GM19328 (cell line): ENCODE data around the gene TTLL6.

Experiments
- ATAC-seq: cut with Tn5 transposase; IDR thresholded peaks from one replicate; pipeline ENCODE4 v1.9.1; 2021; ENCODE audit warnings: mild to moderate bottlenecking, moderate library complexity; ENCODE audit not compliant: unreplicated experiment

The TTLL6 gene

DNA sequence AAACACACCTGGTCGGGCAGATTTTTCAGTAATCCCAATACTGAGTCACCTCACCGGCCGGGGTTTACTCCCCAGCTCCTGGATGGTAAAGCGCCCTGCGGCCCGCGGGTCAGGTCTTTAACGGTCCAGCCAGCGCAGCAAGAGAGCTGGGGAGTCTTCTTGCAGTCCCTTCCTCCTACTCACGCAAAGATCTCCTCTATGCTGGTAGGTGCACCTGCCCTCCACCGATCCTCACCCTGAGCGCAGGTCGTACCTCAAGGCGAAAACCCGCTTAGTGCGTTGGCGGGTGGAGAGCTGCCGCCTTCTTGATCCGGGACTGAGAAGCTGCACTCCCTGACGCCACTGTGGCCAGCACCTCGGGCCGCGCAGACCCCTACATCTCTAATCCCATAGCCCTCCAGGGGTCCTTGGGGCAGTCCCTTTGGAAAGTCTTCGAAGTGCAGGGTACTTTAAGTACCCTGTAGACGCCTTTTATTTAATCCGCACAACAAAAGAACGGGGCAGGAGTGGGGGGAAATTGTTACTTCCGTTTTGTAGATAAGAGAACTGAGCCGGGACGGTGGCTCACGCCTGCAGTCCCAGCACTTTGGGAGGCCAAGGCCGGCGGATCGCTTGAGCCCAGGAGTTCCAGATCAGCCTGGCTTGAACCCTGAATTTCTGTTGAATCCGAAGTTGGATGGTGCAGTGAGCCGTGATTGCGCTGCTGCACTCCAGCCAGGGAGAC lies 78.1 kb downstream of the TTLL6 start:
- no peak for ATAC-seq

DNA sequence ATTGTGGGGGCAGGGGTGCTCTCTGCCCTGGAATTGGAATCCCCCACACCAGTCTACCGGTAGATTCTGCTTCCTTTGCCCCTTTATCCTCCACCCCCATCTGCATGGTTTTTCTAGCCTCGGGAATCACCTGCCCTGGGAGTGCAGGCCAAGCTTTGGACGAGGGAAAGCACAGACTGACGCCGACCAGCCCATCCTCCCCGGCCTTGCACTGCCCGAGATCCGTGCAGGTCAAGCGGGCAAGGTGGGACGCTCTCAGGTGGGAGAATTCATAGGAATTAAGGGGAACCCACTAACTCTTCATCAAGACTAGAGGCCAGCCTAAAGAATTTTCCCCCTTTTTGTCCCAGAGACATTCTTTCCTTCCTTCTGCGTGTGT lies 78.6 kb downstream of the TTLL6 start:
- ATAC-seq = no peak

DNA sequence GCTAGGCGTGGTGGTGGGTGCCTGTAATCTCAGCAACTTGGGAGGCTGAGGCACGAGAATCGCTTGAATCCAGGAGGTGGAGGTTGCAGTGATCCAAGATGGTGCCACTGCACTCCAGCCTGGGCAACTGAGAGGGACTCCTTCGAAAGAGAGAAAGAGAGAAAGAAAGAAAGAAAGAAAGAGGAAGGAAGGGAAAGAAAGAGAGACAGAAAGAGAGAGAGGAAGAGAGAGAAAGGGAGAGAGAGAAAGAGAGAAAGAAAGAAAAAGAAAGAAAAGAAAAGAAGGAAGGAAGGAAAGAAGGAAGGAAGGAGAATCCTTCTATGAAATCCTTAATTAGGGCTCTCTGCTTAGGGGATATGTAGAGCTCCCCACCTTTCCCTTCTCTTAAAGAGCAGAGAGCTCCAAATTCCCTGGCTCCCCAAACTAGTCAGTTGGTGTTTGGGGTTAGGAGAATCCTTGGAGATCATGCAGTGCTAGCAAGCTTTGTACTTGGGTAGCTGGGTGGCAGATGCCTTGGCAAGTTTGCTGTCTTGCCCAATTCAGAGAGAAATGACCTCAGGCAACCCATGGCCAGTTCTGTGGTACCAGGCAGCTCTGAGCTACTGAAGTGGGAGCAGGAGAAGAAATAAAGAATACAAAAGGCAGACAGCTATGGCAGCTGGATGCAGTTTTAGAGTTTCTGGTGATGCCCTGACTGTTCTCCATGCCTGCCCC lies 79.5 kb downstream of the TTLL6 start:
- ATAC-seq = no peak

DNA sequence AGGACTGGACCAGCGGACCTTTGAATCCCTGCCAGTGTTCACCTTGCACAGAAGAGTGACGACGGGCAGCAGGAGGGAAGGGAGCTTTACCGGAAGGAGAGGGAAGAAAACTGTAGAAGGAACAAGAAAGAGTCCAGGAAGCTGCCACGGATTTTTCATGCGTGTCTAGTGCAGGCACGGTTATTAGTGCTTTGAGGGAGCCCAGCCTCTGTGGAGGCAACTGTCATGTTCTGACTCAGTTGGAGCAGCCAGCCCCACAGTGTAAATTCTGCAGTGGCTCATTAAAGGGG lies 82.0 kb downstream of the TTLL6 start:
- no peak for ATAC-seq

DNA sequence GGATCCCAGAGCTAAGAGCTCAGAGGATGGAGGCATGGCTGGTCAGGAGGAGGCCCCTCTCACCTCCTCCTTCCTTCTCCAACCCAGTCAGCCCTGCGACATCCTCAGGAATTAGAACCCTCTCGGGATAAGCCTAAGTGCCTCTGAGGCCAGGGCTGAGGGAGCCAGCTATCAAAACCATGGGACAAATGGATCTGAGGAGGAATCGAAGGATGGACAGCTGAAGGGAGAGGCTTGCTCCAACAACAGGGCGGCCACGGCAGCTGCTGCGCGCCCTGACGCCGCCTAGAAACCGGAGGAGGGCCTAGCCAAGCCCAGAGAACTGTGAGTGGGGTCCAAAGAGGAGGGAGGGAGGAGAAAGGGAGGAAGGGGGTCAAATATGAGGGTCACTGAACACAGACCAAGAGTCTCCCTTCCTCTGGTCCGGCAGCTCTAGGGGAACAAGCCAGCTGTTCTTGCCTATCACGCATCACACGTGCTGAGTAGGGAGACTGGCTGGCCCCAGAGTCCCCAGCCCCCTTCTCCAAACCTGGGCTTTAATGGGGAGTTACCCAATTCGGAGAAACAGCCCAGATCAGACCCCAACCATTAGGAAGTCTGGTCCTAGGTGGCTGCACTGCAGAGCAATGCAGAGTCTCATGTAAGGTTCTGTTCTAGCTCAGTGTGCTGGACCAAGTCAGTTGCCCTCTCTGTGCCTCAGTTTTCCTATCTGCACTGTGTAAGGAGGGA lies 82.5 kb downstream of the TTLL6 start:
- ATAC-seq = no peak

DNA sequence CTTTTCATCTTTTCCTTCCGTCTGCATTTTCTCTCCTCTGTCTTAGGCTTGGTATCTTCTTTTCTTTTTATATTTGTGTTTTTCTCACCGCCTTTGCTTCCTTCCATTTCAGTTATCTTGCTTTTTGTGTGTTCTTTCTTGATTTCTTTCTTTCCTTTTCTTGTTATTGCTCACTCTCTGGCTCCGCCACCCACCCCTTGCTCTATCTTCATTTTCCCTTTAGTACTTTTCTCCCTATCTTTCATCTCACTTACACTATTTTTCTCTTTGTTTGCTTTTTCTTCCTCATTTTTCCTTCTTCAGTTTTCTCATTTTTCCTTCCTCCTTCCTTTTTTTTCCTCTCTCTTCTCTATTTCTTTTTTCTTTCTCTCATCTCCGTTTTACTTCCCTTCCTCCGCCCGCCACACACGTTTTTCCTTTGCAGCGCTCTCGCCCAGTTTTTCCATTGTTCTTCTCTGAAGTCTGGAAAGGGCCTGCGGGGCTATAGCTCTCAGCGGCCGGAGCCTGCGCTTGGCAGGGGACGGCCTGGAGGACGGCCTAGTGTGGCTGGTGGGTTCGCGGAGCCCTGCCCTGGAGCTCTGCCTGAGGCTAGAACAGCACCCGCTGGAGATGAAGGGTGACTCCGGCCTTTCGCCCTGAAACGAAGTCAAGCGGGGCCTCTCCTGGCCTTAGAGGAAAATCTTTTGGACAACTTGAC lies 83.2 kb downstream of the TTLL6 start:
- no peak for ATAC-seq

DNA sequence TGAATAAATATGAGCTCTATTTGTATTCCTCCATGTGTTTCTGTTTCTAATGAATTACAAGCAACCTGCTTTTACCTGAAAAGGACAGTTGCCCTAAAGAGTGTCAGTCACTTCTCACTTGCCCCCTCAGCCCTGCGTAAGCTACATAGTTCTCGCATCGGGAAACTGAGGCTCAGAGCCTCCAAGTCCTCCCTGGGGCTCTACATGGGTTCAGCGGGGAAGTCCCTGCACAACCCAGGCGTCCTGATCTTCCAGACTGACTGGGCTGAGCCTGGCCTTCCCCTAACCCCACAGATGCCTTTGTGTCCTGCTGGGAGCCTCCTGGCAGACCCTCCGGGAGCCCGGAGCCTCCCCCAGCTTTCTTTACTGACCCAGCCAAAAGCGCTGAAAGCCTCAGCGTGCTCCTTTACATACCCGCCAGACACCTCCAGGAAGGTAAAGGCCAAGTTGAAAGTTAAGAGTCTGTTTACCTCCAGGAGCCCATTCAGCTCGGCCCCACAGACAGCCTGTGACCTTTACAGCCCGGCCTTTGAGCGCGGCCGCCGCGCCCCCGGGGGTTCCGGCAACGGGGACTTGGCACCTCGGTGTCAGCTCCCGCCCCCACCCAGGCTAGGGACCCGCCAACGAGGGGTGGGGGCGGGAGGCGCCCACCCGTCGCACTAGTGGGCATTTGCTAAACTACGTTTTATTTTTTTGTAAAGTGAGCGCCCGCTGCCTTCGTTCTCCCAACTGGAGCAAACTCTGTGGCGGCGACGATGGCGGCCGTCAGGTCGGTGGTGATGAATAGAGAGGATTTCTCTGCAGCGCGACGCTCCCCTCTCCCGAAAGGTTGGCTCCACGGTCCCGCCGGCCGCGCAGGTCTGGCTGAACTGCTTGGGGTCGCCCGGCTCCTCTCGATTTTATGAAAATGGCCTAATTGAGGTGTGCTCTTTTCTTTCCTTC lies 84.1 kb downstream of the TTLL6 start:
- no peak for ATAC-seq

DNA sequence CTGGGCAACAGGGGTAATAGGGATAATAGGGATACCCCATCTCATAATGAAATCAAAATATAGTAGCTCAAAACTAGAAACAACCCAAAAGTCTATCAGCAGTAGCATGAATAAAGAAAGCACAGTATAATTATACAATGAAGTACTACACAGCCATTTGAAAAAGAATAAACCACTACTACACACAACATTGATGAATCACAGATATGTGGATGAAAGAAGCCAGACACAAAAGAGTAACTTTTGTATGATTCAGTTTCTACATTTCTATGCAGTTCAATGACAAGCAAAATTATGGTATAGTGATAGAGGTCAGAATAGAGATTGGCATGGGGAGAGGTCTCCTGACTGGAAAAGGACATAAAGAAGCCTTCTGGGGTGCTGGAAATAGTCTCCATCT lies 85.7 kb downstream of the TTLL6 start:
- ATAC-seq = no peak

DNA sequence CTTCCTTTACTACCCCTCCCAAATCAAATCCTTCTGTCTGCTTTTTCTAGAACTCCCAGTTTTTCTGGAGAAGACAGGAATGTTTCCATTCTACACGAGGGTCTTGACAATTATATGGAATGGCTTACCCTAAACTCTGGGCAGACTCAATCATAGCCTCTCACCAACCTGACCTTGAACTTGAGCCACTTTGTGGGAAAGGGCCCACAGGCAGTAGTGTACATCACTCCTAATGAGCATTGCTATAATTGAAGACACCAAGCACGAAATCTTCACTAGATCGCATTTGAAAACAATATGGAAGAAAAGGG lies 86.8 kb downstream of the TTLL6 start:
- ATAC-seq = no peak

DNA sequence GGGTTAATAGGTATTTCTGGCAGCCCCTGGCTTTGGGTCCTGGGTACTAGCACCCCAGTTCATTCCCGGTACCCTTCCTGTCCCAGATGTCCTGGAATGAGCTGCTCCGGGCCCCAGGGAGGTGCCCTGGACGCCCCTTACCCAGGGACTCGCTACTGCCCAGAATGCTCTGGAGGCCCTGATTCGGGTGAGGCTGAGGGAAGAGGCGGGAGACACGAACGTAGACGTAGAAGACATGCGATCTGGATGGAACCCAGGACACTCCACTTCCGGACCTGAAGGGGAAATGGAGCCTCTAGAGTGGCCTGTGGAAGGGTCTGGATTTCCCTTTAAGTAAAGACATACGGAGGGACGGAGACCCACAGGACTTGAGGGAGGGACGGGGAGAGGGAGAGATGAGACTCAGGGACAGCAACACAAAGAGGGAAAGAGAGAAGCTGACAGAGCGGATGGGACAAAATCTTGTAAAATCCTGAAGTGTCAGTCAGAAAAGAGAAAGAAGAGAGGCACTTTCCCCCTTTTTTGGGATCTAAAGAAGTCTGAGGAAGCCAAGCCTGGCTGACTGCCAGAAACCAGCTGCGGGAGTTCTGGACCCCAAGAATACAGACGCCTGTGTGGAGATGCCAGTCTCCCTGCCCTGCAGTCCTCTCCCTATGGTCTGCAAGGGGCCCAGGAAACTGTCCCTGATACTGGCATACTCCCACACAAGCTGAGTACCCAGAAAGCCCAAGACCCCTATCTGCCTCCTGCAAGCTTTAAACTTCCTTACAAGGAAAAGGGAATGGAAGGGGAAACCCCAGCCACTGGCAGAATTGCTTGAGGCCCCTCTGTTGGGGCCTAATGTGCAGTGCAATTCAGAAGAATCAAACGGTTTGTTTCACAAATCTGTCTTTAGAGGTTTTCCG lies 87.4 kb downstream of the TTLL6 start:
- no peak for ATAC-seq

DNA sequence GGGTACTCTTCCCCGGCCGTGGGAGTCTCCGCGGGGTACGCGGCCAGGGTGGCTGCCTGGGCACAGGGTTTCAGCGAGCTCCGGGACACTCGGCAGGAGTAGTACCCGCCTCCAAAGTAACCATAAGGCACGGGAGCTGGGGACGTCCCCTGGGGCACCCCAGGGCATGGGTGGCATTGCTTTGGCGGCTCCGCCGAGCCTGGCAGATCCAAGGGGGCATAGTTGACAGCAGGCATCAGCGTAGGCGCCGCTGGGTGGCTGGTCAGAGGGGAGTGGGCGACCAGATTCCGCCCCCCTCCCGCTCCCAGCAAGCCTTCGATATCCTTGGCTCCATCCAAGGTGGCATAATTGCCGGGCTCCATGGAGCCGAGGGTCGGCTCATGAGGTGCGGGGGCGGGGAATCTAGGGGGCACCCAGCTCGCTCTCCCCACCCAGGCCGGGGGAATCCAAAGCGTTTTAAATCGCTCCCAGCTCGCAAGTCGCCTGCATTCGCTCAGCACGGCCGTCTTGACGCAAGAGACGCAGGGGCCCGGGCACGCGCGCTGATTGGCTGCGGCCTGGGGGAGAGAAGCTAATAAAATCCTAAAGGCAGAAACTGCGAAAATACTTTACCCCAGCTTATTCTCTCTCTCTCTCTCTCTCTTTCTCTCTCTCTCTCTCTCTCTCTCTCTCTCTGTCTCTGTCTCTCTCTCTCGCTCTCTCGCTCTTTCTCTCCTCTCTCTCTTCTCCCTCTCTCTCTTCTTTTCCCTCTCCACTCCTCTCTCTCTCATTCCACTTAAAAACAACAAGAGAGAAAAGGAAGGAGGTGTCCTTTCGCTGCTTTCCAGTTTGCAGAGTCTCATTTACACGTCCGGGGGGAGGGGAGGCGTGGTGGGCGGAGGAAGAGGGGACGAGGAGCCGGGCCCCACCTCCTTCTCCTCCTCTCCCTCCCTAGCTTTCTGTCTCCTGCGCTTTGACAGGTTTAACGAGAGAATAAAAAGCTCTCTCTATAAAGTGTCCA lies 88.5 kb downstream of the TTLL6 start, which contains the start of gene HOXB13:
TSS of gene HOXB13 (minus strand) at position 519 of the 1,000 bp plus-strand sequence. CDS start at position 362, 157 bp downstream.
- no peak for ATAC-seq

DNA sequence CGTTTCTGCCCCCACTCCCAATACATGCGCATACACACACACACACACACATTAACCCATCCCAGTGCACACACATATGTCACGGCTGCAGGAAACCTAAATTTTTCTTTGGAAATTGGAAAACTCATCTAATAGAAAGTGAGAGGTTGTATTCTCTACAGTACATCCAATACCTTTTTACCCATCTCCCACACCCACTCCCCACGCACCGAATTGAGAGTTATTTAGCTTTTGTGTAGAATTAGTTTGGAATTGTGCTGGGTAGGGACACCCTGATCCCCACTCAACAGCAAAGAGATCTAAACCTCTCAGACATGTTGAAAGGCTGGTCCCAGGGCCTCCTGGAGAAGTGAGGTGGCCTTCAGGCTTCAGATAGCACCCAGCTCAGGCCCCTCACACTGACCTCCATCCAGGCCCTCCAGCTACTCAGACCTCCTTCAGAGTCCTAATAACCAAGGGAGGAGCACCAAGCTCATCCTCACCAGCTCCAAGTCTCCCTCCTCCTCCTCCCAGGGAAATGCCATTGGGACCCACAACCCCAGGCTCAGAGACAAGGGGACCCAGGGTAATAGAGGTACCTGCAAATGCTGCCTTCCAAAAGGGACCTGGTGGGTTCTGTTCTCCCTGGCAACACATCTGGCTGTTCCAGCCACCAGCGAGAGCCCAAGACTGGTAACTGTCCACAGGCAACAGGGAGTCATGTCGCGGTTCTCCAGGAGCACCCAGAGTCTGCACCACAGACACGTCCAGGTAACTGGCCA lies 89.4 kb downstream of the TTLL6 start:
- no peak for ATAC-seq

DNA sequence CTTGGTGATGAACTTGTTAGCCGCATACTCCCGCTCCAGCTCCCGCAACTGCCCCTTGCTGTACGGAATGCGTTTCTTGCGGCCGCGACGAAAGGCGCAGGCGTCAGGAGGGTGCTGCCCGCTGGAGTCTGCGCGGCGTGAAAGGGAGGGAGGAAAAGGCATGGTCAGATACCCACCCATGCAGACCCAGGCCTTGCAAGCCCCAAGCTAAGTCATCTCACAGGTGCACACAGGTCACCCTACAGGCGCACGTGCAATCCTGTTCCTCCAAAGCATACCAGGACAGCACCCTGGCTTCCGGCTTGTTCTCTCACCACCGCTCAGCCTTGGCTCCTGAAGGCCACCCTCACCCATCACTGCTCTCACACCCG lies 90.1 kb downstream of the TTLL6 start:
- ATAC-seq = no peak

DNA sequence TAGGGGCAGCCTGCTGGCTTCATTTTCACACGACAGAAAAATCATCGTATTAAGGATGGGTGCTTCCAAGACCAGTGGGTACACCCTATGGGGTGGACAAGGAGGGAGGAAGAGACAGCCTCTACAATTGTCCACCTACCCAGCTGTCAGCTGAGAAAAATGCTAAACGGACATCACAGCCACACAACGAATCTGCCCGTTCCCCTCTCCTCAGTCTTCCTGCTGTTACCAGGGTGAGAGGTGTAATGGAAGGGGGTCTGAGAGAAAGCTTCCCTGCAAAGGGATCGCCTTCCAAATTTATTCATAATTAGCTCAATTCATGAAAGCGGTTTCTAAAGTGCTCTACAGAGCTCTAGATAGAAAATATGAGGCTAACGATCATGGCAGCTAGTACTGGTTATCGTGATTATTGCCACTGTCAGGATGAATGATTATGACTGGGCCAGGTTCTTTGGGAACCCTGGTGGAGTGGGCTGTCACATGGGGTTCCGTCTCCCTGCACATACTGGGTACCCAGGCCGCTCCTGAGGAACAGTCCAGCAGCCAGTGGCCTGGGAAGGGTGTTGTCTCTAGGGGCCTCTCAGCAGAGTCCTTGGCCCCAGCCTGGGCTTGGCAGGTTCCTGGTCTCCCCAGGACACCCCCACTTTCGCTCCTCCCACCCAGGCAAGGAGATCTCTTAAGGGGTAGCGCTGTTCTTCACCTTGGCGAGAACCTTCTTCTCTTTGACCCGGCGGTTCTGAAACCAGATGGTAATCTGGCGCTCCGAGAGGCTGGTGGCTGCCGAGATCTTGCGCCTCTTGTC lies 90.7 kb downstream of the TTLL6 start:
- no peak for ATAC-seq

DNA sequence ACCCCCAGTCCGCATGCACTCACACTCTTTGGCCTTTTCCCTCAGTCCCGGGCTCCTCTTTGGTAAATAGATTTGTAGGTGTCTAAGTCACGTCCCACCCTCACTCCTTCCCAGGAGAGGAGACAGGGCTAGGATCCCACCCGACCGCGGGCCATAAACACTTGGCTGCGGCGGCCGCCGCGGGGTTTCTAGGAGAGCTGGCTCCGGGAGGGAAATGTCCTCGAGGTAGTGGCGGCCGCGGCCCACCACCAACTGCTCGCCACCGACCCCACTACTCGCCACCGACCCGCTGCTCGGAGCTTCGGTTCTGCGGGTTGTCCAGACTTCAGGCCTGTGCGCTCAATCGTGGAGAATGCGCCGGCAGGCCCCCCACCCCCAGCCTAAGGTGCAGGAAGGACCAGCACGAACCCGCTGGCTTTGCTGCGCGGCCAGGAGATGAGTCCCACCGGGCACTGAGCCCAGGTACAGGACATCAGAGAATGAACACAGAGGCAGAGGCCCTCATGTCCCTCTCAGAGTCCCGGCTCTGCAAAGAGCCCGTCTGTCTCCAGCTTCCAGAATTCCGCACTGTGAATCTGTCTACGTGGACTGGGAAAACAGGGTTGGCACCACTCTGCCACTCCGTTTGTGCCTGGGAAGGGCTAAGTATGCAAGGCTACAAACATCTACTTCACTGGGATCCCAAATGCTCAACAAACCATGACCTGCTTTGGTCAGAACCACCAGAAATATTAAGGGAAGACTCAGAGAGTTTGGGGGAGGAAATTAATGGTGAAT lies 91.6 kb downstream of the TTLL6 start:
- ATAC-seq = no peak

DNA sequence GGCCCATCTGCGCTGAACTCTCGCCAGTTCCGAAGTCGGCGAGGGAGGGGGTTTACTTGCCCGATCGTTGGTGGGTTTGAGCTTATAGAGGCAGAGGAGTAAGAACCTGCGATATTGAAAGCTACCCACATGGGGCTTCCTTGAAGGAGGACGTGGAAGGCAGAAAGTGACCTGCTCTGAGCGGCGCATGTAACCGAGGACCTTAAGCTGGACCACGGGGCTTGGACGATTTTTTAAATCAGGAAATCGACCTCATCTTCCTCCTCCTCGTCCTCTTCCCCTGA lies 92.1 kb downstream of the TTLL6 start:
- no peak for ATAC-seq
